ENCODE data around the gene CMA1.

- no peak for TF ChIP-seq POLR2A (IDR thresholded peaks at IDR 0.05)
- TF ChIP-seq, protein P1, sequence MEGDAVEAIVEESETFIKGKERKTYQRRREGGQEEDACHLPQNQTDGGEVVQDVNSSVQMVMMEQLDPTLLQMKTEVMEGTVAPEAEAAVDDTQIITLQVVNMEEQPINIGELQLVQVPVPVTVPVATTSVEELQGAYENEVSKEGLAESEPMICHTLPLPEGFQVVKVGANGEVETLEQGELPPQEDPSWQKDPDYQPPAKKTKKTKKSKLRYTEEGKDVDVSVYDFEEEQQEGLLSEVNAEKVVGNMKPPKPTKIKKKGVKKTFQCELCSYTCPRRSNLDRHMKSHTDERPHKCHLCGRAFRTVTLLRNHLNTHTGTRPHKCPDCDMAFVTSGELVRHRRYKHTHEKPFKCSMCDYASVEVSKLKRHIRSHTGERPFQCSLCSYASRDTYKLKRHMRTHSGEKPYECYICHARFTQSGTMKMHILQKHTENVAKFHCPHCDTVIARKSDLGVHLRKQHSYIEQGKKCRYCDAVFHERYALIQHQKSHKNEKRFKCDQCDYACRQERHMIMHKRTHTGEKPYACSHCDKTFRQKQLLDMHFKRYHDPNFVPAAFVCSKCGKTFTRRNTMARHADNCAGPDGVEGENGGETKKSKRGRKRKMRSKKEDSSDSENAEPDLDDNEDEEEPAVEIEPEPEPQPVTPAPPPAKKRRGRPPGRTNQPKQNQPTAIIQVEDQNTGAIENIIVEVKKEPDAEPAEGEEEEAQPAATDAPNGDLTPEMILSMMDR (IDR thresholded peaks at IDR 0.05) = no peak
These were observed at the start of gene CMA1 for GRCh38 chr14:24508155-24508840.
